HEK293T (cell line): ENCODE measurements around the gene DDX10.

Experiments
- CTCF ChIA-PET: fragments of 350-600 bp; formaldehyde crosslinking; extraction: SDS; loops from one replicate; lab custom pipeline; 2021; ENCODE audit warnings: antibody characterized with exemption, inconsistent platforms; lab: Yijun Ruan, JAX
- POLR2A ChIA-PET: fragments of 350-600 bp; formaldehyde crosslinking; extraction: SDS; loops from one replicate; lab custom pipeline; 2020; ENCODE audit warnings: antibody characterized with exemption, inconsistent platforms; lab: Yijun Ruan, JAX
- DNase-seq: peaks from one replicate; pipeline ENCODE4 v3.0.0; 2012; ENCODE audit warnings: mixed read lengths; ENCODE audit errors: extremely low spot score
- ARNT ChIP-seq: fragments of 450-650 bp; IDR thresholded peaks from 2 replicates; pipeline ENCODE4 v1.6.1; 2017; ENCODE audit warnings: mild to moderate bottlenecking
- BHLHE40 ChIP-seq: fragments of 450-650 bp; IDR thresholded peaks from 2 replicates; pipeline ENCODE4 v1.6.1; 2016; ENCODE audit warnings: mild to moderate bottlenecking, moderate library complexity, borderline replicate concordance
- CTBP1 ChIP-seq: fragments of 450-650 bp; IDR thresholded peaks from 2 replicates; pipeline ENCODE4 v1.6.1; 2016; ENCODE audit warnings: borderline replicate concordance
- ELF4 ChIP-seq: fragments of 450-650 bp; IDR thresholded peaks from 2 replicates; pipeline ENCODE4 v1.6.1; 2017; ENCODE audit warnings: antibody characterized with exemption
- FOXA1 ChIP-seq: fragments of 450-650 bp; IDR thresholded peaks from 2 replicates; pipeline ENCODE4 v1.6.1; 2016; ENCODE audit warnings: mild to moderate bottlenecking
- FOXK2 ChIP-seq: fragments of 450-650 bp; IDR thresholded peaks from 2 replicates; pipeline ENCODE4 v1.6.1; 2016; ENCODE audit warnings: mild to moderate bottlenecking
- FOXM1 ChIP-seq: fragments of 450-650 bp; IDR thresholded peaks from 2 replicates; pipeline ENCODE4 v1.6.1; 2017; ENCODE audit warnings: mild to moderate bottlenecking, borderline replicate concordance
- HDGF ChIP-seq: fragments of 450-650 bp; IDR thresholded peaks from 2 replicates; pipeline ENCODE4 v1.6.1; 2017; ENCODE audit warnings: antibody characterized with exemption, borderline replicate concordance
- L3MBTL2 ChIP-seq: fragments of 450-650 bp; conservative IDR thresholded peaks from 2 replicates; pipeline ENCODE4 v1.6.1; 2016; ENCODE audit warnings: mild to moderate bottlenecking
- LEF1 ChIP-seq: fragments of 450-650 bp; IDR thresholded peaks from 2 replicates; pipeline ENCODE4 v1.6.1; 2017; ENCODE audit warnings: mild to moderate bottlenecking, borderline replicate concordance
- NFRKB ChIP-seq: fragments of 450-650 bp; IDR thresholded peaks from 2 replicates; pipeline ENCODE4 v1.6.1; 2016; ENCODE audit warnings: mild to moderate bottlenecking, moderate library complexity
- PKNOX1 ChIP-seq: fragments of 450-650 bp; IDR thresholded peaks from 2 replicates; pipeline ENCODE4 v1.6.1; 2016
- SP1 ChIP-seq: fragments of 450-650 bp; IDR thresholded peaks from 2 replicates; pipeline ENCODE4 v1.6.1; 2017
- SUZ12 ChIP-seq: fragments of 450-650 bp; IDR thresholded peaks from 2 replicates; pipeline ENCODE4 v1.6.1; 2016; ENCODE audit warnings: mild to moderate bottlenecking
- TARDBP ChIP-seq: fragments of 450-650 bp; IDR thresholded peaks from 2 replicates; pipeline ENCODE4 v1.6.1; 2016
- ZNF384 ChIP-seq: fragments of 450-650 bp; IDR thresholded peaks from 2 replicates; pipeline ENCODE4 v1.6.1; 2016

DDX10 gene

DNA sequence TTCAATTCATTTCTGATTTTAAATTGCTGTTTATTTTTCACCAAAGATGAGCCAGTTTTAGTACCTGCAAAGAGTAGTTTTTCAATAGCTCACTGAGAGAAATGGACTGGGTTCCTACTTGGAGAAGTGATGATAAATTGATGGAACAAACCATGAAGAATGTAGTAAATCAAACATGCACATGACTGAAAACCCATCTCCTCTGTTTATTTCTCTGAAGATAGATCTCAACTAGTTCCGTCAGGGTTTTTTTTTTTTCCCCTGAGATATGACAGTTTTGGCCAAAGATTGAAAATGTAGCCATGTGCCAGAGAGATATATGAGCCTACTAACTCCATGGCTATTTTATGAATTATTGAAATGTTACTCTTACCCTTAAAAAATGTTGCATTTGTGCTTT is 239.6 kb downstream of the DDX10 start:
- no peak for TF ChIP-seq LEF1
- no peak for TF ChIP-seq ELF4
- no peak for TF ChIP-seq TARDBP
- TF ChIP-seq SP1: no peak
- no peak for TF ChIP-seq HDGF
- TF ChIP-seq PKNOX1: no peak
- TF ChIP-seq L3MBTL2: no peak
- CTCF ChIA-PET: no interaction called here
- DNase-seq: no peak
- POLR2A ChIA-PET: no interaction called here

GRCh38 chr11:108906329-108906728 is 241.5 kb downstream of the DDX10 start:
- TF ChIP-seq CTBP1 (no peak), ZNF384 (no peak), L3MBTL2 (no peak), SP1 (no peak), ARNT (no peak), NFRKB (no peak), HDGF (no peak), FOXA1 (no peak), TARDBP (no peak), SUZ12 (no peak), BHLHE40 (no peak), ELF4 (no peak), FOXK2 (no peak), LEF1 (no peak), PKNOX1 (no peak)
- DNase-seq: no peak
- ChIA-PET CTCF (no interaction called here), POLR2A (no interaction called here)

GRCh38 chr11:108906826-108907225 is 242.0 kb downstream of the DDX10 start:
- DNase-seq: no peak
- ChIA-PET CTCF (no interaction called here), POLR2A (no interaction called here)
- TF ChIP-seq HDGF (no peak), SUZ12 (no peak), PKNOX1 (no peak), CTBP1 (no peak), L3MBTL2 (no peak), ELF4 (no peak), FOXM1 (no peak)

DNA sequence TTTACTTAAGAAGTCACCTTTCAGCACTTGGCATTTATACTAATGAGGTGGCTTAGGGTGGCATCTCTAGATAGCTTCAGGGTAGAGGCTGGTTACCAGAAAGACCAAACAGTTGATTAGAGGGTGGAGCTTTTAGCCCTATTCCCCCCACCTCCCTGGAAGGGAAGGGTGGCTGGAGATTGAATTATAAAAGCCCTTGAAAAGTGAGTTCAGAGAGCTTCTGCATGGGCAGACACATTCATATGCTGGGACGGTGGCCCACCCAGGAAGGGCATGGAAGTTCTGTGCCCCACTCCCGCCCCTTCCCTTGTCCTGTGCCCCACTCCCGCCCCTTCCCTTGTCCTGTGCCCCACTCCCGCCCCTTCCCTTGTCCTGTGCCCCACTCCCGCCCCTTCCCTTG is 244.2 kb downstream of the DDX10 start:
- CTCF ChIA-PET: no interaction called here
- no peak for TF ChIP-seq PKNOX1
- no peak for TF ChIP-seq SP1
- TF ChIP-seq LEF1: no peak
- TF ChIP-seq FOXK2: no peak
- TF ChIP-seq ELF4: no peak
- no peak for TF ChIP-seq L3MBTL2
- no peak for TF ChIP-seq FOXA1
- POLR2A ChIA-PET: no interaction called here
- DNase-seq: no peak

DNA sequence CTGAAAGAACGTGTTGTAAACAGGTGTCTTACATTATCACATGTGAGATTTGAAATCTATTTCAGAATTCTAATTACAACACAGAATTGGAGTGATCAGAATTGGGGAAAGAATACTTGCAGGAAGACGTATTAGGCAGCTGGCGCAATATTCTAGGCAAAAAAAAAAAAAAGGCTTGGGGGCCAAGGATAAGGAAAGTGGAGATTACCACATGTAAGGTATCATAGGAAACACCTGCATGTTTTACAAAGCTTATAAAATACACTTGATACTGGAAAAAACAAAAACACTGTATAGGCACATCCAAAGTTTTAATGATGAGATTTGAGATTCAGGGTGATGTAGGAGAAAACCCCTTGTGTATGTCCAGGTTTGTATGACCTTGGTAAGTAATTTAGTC is 245.1 kb downstream of the DDX10 start:
- DNase-seq: no peak
- ChIA-PET CTCF (no interaction called here), POLR2A (no interaction called here)
- TF ChIP-seq ELF4 (no peak), FOXM1 (no peak), LEF1 (no peak), L3MBTL2 (no peak), SP1 (no peak), ZNF384 (no peak), TARDBP (no peak), PKNOX1 (no peak), FOXK2 (no peak), SUZ12 (no peak), BHLHE40 (no peak), ARNT (no peak), FOXA1 (no peak), CTBP1 (no peak), NFRKB (no peak)

- TF ChIP-seq NFRKB (no peak), FOXK2 (no peak), ZNF384 (no peak), CTBP1 (no peak), SUZ12 (no peak), BHLHE40 (no peak), ARNT (no peak), L3MBTL2 (no peak), ELF4 (no peak), PKNOX1 (no peak), LEF1 (no peak), FOXM1 (no peak)
- POLR2A ChIA-PET: no interaction called here
- no peak for DNase-seq
- CTCF ChIA-PET: no interaction called here
Observed at GRCh38 chr11:108912581-108912980, 247.7 kb downstream of the DDX10 start.
